ENCODE results near the gene SDK1. TPM values are rescaled to one million over a fixed set of nuclear protein-coding genes. Genes with fewer than 3 reads are reported as not detected.

SDK1 gene
- total and polyA plus RNA-seq, 12 donors = 1.0 to 5.3 (median 3.2) TPM

DNA sequence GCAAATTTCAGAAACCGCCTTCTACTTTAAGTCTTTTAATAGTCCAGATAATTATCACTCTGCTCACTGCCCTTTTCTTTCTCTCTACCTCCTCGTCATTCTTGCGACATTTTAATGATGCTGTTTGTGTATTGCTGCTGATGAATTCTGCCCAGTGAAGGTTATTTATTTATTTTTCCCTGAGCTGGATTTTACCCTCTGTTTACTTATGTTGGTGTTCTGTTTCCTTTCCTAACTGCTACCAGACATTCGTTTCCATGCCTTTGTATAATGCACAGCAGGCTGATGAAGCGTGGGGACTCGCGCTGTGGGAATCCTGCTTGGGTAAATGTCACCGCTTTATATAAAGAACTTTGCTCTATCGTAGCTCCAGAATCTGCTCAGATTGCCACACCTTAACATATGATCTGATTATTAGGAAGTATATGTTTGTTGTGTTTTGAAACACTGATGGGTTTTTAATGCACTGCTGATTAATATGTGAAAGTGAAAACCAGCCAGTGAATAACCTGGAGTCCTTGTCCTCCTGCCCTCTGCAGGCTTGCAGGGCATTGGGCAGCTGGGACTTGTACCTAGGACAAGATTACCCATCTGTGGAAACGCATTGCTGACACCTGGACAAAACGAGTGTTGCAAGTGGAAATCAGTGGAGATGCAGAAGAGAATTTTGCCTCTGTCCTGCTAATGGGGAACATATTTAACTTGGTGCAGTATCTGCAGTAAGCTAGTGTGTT is 291.5 kb downstream of the SDK1 start:
- Histone ChIP-seq H3K27ac (no peak overlapping the region), H3K27me3 (peaks cover 0 to 4% (median 0%) of the 10 kb centered on the region in 7 donors), H3K4me3 (no peak overlapping the region), H3K9me3 (no peaks in the 10 kb centered on the region), H3K4me1 (no peaks in the 10 kb centered on the region), H3K36me3 (no peaks in the 10 kb centered on the region)
- TF ChIP-seq, protein P1, sequence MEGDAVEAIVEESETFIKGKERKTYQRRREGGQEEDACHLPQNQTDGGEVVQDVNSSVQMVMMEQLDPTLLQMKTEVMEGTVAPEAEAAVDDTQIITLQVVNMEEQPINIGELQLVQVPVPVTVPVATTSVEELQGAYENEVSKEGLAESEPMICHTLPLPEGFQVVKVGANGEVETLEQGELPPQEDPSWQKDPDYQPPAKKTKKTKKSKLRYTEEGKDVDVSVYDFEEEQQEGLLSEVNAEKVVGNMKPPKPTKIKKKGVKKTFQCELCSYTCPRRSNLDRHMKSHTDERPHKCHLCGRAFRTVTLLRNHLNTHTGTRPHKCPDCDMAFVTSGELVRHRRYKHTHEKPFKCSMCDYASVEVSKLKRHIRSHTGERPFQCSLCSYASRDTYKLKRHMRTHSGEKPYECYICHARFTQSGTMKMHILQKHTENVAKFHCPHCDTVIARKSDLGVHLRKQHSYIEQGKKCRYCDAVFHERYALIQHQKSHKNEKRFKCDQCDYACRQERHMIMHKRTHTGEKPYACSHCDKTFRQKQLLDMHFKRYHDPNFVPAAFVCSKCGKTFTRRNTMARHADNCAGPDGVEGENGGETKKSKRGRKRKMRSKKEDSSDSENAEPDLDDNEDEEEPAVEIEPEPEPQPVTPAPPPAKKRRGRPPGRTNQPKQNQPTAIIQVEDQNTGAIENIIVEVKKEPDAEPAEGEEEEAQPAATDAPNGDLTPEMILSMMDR (IDR thresholded peaks at IDR 0.05) = no peak
- ATAC-seq = no peak
- intact Hi-C loops (cut with DNase I) = no loop called here
- no peak for DNase-seq
- WGBS, 2 donors = 64 to 70% methylated on average over 11 of the region's 11 CpGs

DNA sequence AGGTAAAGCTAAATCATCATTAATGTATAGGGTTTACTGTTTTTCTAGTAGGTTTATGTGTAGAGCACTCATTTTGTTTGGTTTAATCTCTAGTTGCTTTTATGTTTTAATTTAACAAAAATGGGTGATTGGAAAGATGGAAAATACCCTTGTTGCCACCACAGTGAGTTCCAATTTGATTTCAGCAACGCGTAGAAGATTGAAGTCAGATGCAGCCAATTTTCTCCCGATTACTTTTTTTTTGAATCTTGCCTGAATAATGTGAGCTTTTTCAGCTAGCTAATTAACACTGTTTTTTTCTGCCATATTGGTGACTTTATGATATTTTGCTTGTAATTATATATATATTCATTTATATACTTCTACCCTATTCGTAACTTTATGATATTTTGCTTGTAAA is 293.8 kb downstream of the SDK1 start:
- Histone ChIP-seq H3K36me3 (no peaks in the 10 kb centered on the region), H3K4me1 (no peaks in the 10 kb centered on the region), H3K27ac (no peak overlapping the region), H3K4me3 (no peak overlapping the region), H3K9me3 (no peaks in the 10 kb centered on the region), H3K27me3 (peaks cover 0 to 4% (median 0%) of the 10 kb centered on the region in 7 donors)
- DNase-seq (no peak), ATAC-seq (no peak)
- TF ChIP-seq, protein P1 (IDR thresholded peaks at IDR 0.05) = no peak
- WGBS, 2 donors = 94 to 95% methylated on average over 4 of the region's 4 CpGs
- intact Hi-C loops (cut with DNase I) = no loop called here

DNA sequence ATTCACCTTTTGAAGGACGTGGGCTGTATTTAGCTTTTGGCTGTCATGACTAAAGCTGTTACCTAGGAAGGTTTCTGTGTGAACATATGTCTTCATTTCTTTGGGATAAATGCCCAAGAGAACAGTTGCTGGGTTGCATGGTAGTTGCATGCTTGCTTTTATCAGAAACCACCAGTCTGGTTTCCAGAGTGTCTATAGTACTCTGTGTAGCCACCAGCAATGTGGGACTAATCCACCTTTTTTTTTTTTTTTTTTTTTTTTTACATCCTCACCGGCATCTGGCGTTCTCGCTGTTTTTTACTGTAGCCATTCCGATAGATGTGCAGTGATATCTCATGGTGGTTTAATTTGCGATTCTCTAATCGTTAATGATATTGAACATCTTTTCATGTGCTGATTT is 297.8 kb downstream of the SDK1 start:
- no peak overlapping the region for H3K27ac ChIP-seq
- no peaks in the 10 kb centered on the region for H3K4me1 ChIP-seq
- peaks cover 0 to 1% (median 0%) of the 10 kb centered on the region in 7 donors for H3K27me3 ChIP-seq
- intact Hi-C loops (cut with DNase I) = no loop called here
- 76 to 90% methylated on average over 7 of the region's 7 CpGs for WGBS, 2 donors
- H3K36me3 ChIP-seq = no peaks in the 10 kb centered on the region
- TF ChIP-seq, protein P1 (IDR thresholded peaks at IDR 0.05) = no peak
- H3K4me3 ChIP-seq = no peak overlapping the region
- DNase-seq (no peak), ATAC-seq (no peak)
- H3K9me3 ChIP-seq = peaks cover 0 to 19% (median 0%) of the 10 kb centered on the region in 11 donors

DNA sequence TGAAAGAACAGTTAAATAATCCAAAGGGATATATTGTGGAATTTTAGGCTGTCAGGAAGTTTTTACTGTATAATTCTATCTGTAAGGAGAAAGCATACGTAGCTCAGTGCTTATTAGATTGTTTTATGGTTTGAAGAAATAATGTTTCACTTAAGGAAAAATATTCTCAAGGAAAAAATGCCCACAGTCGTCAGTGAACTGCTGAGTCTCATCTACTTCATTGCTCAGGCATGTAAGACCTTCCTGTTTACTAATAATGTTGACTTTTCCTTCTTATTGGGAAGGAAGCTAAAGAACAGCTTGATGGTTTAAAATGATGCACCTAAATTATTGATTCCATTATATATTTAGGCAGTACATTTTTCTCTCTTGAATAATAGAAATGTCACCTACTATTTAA is 304.2 kb downstream of the SDK1 start:
- Histone ChIP-seq H3K27me3 (no peaks in the 10 kb centered on the region), H3K4me1 (no peaks in the 10 kb centered on the region), H3K36me3 (no peaks in the 10 kb centered on the region), H3K9me3 (peaks cover 0 to 28% (median 0%) of the 10 kb centered on the region in 11 donors), H3K4me3 (no peak overlapping the region), H3K27ac (no peak overlapping the region)
- TF ChIP-seq, protein P1 (IDR thresholded peaks at IDR 0.05) = no peak
- ATAC-seq = no peak
- intact Hi-C loops (cut with DNase I) = no loop called here
- 49 to 65% methylated on average over 2 of the region's 2 CpGs for WGBS, 2 donors
- DNase-seq = no peak

All from heart right ventricle (tissue), 16 donors.